ENCODE data around the gene VPS45.

The VPS45 gene

DNA sequence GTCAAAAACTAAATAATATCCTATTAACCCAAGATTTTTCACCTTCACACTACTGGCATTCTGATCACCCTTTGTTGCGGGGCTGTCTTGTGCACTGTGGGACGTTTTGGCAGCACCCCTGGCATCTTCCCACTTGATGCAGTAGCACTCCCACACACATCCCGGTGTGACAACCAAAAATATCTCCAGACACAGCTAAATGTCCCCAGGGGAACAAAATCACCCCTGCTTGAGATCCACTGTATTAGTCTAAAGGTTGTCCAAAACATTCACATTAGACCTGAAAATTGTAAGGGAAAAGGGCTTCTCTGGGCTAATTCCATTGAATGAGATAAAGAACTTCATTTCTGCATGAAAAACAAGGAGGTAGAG is 120.0 kb downstream of the VPS45 start:
- peak; percentile 49 for ATAC-seq
- TF ChIP-seq GLIS3 (CRISPR knock-in tag; IDR thresholded peaks at IDR 0.05) (no peak), ESRRG (CRISPR knock-in tag; IDR thresholded peaks at IDR 0.05) (no peak), ZFP3 (CRISPR knock-in tag; IDR thresholded peaks at IDR 0.05) (no peak)

DNA sequence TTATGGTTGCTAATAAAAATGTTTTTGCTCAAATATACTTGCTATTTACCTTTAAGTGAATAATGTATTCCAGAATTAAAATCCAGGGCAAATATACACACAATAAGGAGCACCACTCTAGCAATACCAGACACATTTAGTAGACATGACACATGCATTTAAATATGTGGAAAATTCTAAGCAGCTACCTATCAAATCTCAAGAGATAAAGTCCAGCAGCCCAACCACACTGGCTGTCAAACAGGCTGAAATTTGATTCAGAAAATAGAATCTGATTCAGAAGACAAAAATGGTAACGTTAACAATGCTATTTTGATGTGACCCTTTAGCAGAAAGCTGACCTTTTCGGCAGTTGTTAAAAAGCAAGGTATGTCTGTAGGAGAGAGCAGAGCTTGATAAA is 124.4 kb downstream of the VPS45 start:
- TF ChIP-seq ZNF8 (CRISPR knock-in tag; IDR thresholded peaks at IDR 0.05), result no peak
- peak; percentile 80; the same call in 1 of the 2 replicates for TF ChIP-seq ISL1 (CRISPR knock-in tag; IDR thresholded peaks at IDR 0.05)
- TF ChIP-seq ZNF70 (CRISPR knock-in tag; IDR thresholded peaks at IDR 0.05), result no peak
- TF ChIP-seq PPARA (CRISPR knock-in tag; IDR thresholded peaks at IDR 0.05; ENCODE audit: borderline replicate concordance), result no peak
- TF ChIP-seq, protein P1, sequence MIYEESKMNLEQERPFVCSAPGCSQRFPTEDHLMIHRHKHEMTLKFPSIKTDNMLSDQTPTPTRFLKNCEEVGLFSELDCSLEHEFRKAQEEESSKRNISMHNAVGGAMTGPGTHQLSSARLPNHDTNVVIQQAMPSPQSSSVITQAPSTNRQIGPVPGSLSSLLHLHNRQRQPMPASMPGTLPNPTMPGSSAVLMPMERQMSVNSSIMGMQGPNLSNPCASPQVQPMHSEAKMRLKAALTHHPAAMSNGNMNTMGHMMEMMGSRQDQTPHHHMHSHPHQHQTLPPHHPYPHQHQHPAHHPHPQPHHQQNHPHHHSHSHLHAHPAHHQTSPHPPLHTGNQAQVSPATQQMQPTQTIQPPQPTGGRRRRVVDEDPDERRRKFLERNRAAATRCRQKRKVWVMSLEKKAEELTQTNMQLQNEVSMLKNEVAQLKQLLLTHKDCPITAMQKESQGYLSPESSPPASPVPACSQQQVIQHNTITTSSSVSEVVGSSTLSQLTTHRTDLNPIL (CRISPR knock-in tag; IDR thresholded peaks at IDR 0.05; ENCODE audit: low read depth), result peak; percentile 89; the same call in 1 of the 2 replicates
- TF ChIP-seq CSDC2 (CRISPR knock-in tag; IDR thresholded peaks at IDR 0.05), result no peak
- ATAC-seq, result peak; percentile 90

DNA sequence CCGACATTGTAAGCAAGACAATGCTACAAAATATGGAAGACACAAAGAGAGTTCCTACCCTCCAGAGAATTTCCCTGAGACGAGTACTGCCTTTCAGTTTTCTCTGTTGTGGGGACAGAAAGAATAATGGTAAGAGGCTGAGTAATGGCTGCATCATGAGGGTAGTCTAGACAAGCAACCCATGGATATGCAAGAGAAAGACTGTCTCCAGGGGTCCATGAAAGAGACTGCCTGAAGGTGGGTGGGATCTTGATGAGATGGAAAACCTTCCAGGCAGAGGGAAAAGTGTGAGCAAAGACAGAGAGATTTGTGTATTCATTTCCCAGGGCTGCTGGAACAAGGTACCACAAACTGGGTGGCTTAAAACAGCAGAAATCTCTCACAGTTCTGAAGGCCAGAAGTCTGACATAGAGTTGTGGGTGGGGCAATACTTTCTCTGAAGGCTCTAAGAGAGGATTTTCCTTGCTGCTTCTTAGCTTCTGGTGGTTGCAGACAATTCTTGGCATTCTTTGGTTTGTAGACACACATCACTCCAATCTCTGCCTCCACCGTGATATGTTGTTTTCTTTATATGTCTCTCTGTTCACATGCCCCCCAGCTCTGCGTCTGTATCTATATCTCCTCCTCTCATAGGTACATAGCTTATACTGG is 126.9 kb downstream of the VPS45 start:
- no peak for TF ChIP-seq ZNF565 (CRISPR knock-in tag; conservative IDR thresholded peaks at IDR 0.05; ENCODE audit: low read depth)
- TF ChIP-seq CSDC2 (CRISPR knock-in tag; IDR thresholded peaks at IDR 0.05), result no peak
- peak; percentile 46 for ATAC-seq

Data from SK-N-SH treated with all-trans-retinoic acid at 6 μM for 48 hours (cell line).